Panc1 (cell line): ENCODE data around the gene PARD3. TPM values are rescaled to one million over a fixed set of nuclear protein-coding genes. Genes with fewer than 3 reads are reported as not detected.

Source experiments
- ATAC-seq: fragments of 200-7000 bp; cut with Tn5 transposase; 2 replicates; pipeline ENCODE4 v1.9.1; 2020; ENCODE audit warnings: mild to moderate bottlenecking, moderate library complexity
- BruUV-seq: library from RNA; stranded (reverse); fragments of 400-500 nt; replicated peaks from 2 replicates; lab custom pipeline; 2021; lab: Mats Ljungman, UMichigan
- CTCF ChIA-PET: fragments of 300-600 bp; sonication (Branson Sonifier 250); formaldehyde crosslinking; loops from one replicate; lab custom pipeline; 2022; ENCODE audit warnings: antibody characterized with exemption; lab: Charles Lee
- POLR2A ChIA-PET: fragments of 300-600 bp; sonication (Branson Sonifier 250); formaldehyde crosslinking; loops from one replicate; lab custom pipeline; 2022; ENCODE audit warnings: antibody characterized with exemption; lab: Charles Lee
- DNase-seq: peaks from one replicate; pipeline ENCODE4 v3.0.0-alpha.2; 2010; ENCODE audit warnings: low read depth, low spot score
- H3K27ac ChIP-seq: 2 replicates; pipeline ENCODE4 v1.5.1; 2011; ENCODE audit warnings: mild to moderate bottlenecking, low read length, inconsistent platforms
- H3K27me3 ChIP-seq: fragments of 200-500 bp; sonication (Bioruptor generic); 2 replicates; pipeline ENCODE4 v1.6.0; 2014; ENCODE audit warnings: low read length, inconsistent platforms; ENCODE audit not compliant: control insufficient read depth, insufficient read depth
- H3K36me3 ChIP-seq: fragments of 200-500 bp; sonication (Bioruptor generic); 2 replicates; pipeline ENCODE4 v1.5.1; 2014; ENCODE audit warnings: inconsistent platforms, mild to moderate bottlenecking, low read length, moderate library complexity; ENCODE audit not compliant: control insufficient read depth, insufficient read depth
- H3K4me1 ChIP-seq: 2 replicates; pipeline ENCODE4 v1.5.1; 2011; ENCODE audit warnings: inconsistent platforms, mild to moderate bottlenecking, low read length, moderate library complexity; ENCODE audit not compliant: control insufficient read depth, insufficient read depth
- H3K4me3 ChIP-seq, 2 experiments: 2 replicates each; pipeline ENCODE4 v1.5.1; 2011 to 2012; ENCODE audit warnings: low read depth in 2 of 2, low read length in 2 of 2, mild to moderate bottlenecking in 2 of 2, inconsistent platforms in 1 of 2, moderate library complexity in 1 of 2
- H3K9me3 ChIP-seq: fragments of 200-500 bp; sonication (Bioruptor generic); 2 replicates; pipeline ENCODE4 v1.5.1; 2014; ENCODE audit warnings: low read depth, mild to moderate bottlenecking, inconsistent platforms, low read length, moderate library complexity; ENCODE audit not compliant: control insufficient read depth, insufficient read depth
- POLR2AphosphoS5 ChIP-seq: IDR thresholded peaks from 2 replicates; pipeline ENCODE4 v1.6.1; 2012; ENCODE audit warnings: mild to moderate bottlenecking, low read depth, low read length, moderate library complexity
- SIN3A ChIP-seq: IDR thresholded peaks from 2 replicates; pipeline ENCODE4 v1.6.1; 2012; ENCODE audit warnings: low read depth, mild to moderate bottlenecking, low read length, moderate library complexity, borderline replicate concordance; ENCODE audit not compliant: insufficient read depth
- TCF7L2 ChIP-seq: IDR thresholded peaks from 2 replicates; pipeline ENCODE4 v1.6.1; 2011; ENCODE audit warnings: mild to moderate bottlenecking, low read depth, low read length, inconsistent platforms
- in situ Hi-C: cut with HindIII; loops from 2 replicates; pipeline ENCODE4 v1.10.0; 2016; ENCODE audit warnings: low sequenced_read_pairs, low pct_unique_long_range_greater_than_20kb
- intact Hi-C: fragments of 100-400 bp; cut with micrococcal nuclease; formaldehyde crosslinking; loops from one replicate; pipeline ENCODE4 v1.10.0; 2022; ENCODE audit not compliant: unreplicated experiment
- total RNA-seq: library from RNA; stranded (reverse); gene quantifications from one replicate; pipeline ENCODE4 v1.2.1, GENCODE V29; 2021; ENCODE audit not compliant: unreplicated experiment
- TF ChIP-seq, protein P1 (sequence below), 2 experiments: IDR thresholded peaks; 2 replicates each; pipeline ENCODE4 v1.6.1; 2011 to 2012; ENCODE audit warnings: low read depth in 2 of 2, control low read depth in 1 of 2, low read length in 1 of 2, mild to moderate bottlenecking in 1 of 2, moderate library complexity in 1 of 2; ENCODE audit not compliant: insufficient read depth in 1 of 2
- TF ChIP-seq, protein P2 (sequence below): fragments of 450-650 bp; IDR thresholded peaks from 2 replicates; pipeline ENCODE4 v1.5.1; 2017; ENCODE audit warnings: mild to moderate bottlenecking

The PARD3 gene
- total RNA-seq, 1 experiment from 2014 or later, result 29.8 TPM

DNA sequence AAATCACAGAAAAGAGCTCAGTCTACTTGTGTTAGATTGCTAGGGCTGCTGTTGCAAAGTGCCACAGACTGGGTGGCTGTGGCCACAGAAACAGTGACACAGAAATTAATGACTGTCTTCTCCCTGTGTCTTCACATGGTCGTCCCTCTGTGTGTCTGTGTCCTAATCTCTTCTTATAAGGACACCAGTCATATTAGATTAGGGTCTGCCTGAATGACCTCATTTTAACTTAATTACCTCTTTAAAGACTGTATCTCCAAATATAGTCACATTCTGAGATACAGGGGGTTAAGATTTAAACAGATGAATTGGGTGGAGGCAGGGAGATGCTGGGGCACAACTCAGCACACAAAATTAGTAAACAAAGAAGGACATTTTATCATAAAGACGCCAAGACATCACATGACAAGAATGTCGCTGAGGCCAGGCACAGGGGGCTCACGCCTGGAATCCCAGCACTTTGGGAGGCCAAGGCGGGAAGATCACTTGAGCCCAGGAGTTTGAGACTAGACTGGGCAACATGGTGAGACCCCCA lies 23.3 kb upstream of the PARD3 start:
- Histone ChIP-seq H3K9me3 (no peaks in the 10 kb centered on the region), H3K36me3 (no peaks in the 10 kb centered on the region), H3K27me3 (no peaks in the 10 kb centered on the region), H3K4me1 (no peaks in the 10 kb centered on the region), H3K4me3 (no peak overlapping the region), H3K27ac (no peak overlapping the region)
- ChIA-PET POLR2A (interaction anchor here (0.6 kb wide), 1 partner anchor 256 kb away, joined by 3 read pairs; no protein-coding TSS in a partner anchor), CTCF (no interaction called here)
- no peak for ATAC-seq
- TF ChIP-seq, protein P1, sequence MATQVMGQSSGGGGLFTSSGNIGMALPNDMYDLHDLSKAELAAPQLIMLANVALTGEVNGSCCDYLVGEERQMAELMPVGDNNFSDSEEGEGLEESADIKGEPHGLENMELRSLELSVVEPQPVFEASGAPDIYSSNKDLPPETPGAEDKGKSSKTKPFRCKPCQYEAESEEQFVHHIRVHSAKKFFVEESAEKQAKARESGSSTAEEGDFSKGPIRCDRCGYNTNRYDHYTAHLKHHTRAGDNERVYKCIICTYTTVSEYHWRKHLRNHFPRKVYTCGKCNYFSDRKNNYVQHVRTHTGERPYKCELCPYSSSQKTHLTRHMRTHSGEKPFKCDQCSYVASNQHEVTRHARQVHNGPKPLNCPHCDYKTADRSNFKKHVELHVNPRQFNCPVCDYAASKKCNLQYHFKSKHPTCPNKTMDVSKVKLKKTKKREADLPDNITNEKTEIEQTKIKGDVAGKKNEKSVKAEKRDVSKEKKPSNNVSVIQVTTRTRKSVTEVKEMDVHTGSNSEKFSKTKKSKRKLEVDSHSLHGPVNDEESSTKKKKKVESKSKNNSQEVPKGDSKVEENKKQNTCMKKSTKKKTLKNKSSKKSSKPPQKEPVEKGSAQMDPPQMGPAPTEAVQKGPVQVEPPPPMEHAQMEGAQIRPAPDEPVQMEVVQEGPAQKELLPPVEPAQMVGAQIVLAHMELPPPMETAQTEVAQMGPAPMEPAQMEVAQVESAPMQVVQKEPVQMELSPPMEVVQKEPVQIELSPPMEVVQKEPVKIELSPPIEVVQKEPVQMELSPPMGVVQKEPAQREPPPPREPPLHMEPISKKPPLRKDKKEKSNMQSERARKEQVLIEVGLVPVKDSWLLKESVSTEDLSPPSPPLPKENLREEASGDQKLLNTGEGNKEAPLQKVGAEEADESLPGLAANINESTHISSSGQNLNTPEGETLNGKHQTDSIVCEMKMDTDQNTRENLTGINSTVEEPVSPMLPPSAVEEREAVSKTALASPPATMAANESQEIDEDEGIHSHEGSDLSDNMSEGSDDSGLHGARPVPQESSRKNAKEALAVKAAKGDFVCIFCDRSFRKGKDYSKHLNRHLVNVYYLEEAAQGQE (IDR thresholded peaks at IDR 0.05; ENCODE audit: insufficient read depth in 1 of 2, low read depth in 2 of 2, low read length in 1 of 2), result no peak
- TF ChIP-seq POLR2AphosphoS5 (no peak), SIN3A (no peak), TCF7L2 (no peak)
- TF ChIP-seq, protein P2, sequence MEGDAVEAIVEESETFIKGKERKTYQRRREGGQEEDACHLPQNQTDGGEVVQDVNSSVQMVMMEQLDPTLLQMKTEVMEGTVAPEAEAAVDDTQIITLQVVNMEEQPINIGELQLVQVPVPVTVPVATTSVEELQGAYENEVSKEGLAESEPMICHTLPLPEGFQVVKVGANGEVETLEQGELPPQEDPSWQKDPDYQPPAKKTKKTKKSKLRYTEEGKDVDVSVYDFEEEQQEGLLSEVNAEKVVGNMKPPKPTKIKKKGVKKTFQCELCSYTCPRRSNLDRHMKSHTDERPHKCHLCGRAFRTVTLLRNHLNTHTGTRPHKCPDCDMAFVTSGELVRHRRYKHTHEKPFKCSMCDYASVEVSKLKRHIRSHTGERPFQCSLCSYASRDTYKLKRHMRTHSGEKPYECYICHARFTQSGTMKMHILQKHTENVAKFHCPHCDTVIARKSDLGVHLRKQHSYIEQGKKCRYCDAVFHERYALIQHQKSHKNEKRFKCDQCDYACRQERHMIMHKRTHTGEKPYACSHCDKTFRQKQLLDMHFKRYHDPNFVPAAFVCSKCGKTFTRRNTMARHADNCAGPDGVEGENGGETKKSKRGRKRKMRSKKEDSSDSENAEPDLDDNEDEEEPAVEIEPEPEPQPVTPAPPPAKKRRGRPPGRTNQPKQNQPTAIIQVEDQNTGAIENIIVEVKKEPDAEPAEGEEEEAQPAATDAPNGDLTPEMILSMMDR, result no peak
- DNase-seq, result no peak
- in situ Hi-C loops (no loop called here), intact Hi-C loops (no loop called here)
- BruUV-seq, result no TSS peak

DNA sequence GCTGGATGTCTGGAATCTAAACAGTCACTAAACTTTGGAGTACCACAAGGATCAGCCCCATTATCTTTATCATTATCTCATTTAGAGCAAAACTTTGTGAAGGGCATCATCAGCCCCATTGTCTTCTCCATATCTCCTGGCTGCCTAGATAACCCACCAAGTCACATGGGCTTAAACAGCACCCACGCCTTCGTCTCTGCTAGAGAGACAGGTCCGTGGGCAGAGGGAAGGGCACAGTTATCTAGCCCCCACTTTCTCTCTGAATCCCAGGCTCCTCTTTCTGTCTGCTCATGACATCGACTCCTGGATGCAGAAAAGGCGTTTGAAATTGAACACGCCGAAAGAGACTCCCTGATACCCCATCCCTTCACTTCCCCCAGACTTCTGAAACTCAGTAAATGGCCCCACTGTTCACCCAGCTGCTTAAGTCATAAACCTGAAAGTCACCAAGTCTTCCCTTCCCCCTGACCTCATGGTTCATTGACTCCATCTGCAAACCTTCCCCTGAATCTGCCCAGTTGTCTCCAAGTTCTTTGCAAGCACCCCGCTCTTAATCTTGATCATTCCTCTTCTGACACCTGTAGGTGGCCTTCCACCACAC lies 20.9 kb upstream of the PARD3 start:
- intact Hi-C loops, result no loop called here
- no peaks in the 10 kb centered on the region for H3K4me1 ChIP-seq
- H3K9me3 ChIP-seq, result no peaks in the 10 kb centered on the region
- DNase-seq (no peak), ATAC-seq (no peak)
- no peak overlapping the region for H3K4me3 ChIP-seq
- H3K36me3 ChIP-seq, result no peaks in the 10 kb centered on the region
- TF ChIP-seq, protein P1 (IDR thresholded peaks at IDR 0.05; ENCODE audit: insufficient read depth in 1 of 2, low read depth in 2 of 2, low read length in 1 of 2), result no peak
- TF ChIP-seq POLR2AphosphoS5, result no peak
- TF ChIP-seq, protein P2, result no peak
- no peak for TF ChIP-seq SIN3A
- no peak for TF ChIP-seq TCF7L2
- no peaks in the 10 kb centered on the region for H3K27me3 ChIP-seq
- H3K27ac ChIP-seq, result no peak overlapping the region
- in situ Hi-C loops, result no loop called here
- CTCF ChIA-PET, result no interaction called here
- POLR2A ChIA-PET, result no interaction called here
- no TSS peak for BruUV-seq
